ENCODE data around the gene PDE4D.

- TF ChIP-seq CTCF (optimal IDR thresholded peaks at IDR 0.05 in 1 of 3, IDR thresholded peaks at IDR 0.05 in 1 of 3, conservative IDR thresholded peaks at IDR 0.05 in 1 of 3; ENCODE audit: extremely low read depth in 1 of 3, insufficient read depth in 2 of 3, low read length in 3 of 3), result no peak
- no peak for TF ChIP-seq EZH2 (IDR thresholded peaks at IDR 0.05; ENCODE audit: low read length)
These were observed 302.4 kb downstream of the PDE4D start for GRCh38 chr5:59591162-59591561.
